ENCODE measurements around the gene C9orf50.
A peak's percentile ranks its signal among the peaks of the same experiment; 100 is the strongest.

C9orf50 gene

DNA sequence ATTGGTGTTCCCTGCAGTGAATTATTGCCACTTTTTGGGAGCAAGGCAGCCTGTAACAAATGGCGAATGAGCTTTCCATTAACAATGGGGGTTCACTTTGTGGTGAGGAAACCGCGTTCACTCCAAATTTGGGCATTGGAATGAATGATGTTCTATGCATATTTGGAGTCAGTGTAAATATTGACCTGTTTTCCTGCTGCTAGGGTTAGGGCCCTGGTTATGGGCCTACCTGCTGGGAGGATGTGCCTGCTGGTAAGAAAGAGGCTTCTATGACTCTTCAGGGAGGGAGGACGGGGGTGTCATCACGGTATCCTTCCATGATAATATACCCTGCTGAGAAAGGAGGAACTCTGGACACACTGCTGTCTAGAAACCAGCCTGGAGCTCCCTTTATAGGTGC lies 29.0 kb downstream of the C9orf50 start:
- DNase-seq (ENCODE audit: low read depth) = no peak

DNA sequence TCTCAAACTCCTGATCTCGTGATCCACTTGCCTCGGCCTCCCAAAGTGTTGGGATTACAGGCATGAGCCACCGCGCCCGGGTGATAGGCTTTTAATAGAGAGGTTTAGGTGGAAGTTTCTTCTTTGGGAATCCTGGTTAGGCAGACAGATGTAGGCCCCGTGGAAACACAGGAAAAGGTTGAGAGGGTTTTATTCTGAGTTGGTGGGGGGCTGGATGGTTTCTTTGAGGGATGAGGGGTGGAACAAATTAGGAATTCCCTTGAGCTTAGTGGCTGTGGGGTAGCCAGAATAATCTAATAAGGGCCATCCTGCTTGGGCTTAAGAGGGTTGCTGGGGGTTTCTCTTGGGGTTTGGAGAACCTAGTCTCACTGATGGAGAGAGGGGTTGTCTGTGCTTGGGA lies 30.4 kb downstream of the C9orf50 start:
- DNase-seq (ENCODE audit: low read depth) = no peak

DNA sequence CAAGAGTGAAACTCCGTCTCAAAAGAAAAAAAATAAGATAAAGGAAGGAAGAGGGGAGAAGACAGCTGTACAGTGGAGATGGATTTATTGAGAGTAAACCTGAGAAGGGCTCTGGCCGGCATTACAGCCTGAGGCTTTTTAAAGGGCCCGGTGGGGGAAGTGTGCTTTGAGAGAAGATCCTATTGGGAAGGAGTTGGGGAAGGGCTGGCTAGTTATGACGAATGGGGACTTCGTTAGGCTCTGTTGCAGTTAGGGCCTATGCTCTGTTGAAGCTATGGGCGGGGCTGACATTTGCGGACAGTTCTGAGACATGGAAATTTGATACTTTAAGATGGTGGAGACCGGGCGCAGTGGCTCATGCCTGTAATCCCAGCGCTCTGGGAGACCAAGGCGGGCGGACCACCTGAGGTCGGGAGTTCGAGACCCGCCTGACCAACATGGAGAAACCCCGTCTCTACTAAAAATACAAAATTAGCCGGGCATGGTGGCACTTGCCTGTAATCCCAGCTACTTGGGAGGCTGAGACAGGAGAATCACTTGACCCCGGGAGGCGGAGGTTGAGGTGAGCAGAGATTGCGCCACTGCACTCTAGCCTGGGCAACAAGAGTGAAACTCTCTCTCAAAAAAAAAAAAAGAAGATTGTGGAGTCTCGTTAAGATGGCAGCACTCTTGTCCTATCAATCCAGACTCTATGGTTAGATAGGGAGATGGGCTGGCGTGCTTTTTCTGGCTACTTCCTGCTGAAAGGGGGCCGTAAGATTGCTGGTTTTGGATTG lies 33.2 kb downstream of the C9orf50 start:
- DNase-seq (ENCODE audit: low read depth) = no peak

DNA sequence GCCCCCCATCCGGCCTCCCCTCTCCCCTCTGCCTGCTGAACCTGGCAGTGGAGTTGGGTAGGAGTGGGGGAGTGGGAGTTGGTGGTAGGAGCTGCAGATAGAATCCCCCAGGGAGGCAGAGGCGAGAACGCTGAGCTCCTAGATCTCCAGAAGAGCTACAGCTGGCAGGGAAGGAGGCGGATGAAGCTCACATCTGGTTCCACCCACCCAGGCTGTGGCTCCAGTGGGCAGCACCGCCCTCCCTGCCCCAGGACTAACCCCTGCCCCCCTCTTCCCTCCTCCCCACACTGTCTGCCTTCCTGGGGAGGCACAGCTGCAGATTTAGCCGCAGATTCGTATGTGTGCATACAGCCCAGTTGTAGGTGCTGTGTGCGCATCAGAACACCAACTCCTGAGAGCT lies 34.2 kb downstream of the C9orf50 start:
- DNase-seq (ENCODE audit: low read depth) = no peak

DNA sequence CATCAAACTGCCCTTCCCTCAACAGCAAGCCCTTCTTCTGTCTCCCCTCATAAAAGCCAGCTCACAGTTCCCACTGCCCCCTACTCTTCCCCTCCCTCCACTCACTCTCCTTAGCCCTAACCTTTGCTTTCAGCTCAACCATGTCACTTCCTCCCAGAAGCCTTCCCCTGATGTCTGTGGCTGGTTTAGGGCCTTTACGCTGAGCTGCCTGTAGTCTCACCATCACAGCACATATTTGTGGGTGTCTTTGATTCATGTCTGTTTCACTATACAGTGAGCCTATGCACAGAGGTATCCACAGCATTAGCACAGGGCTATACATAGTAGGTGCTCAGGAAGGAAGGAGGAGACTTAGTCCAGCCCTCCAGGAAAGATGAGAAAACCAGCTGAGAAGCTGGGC lies 34.7 kb downstream of the C9orf50 start:
- no peak for DNase-seq (ENCODE audit: low read depth)

DNA sequence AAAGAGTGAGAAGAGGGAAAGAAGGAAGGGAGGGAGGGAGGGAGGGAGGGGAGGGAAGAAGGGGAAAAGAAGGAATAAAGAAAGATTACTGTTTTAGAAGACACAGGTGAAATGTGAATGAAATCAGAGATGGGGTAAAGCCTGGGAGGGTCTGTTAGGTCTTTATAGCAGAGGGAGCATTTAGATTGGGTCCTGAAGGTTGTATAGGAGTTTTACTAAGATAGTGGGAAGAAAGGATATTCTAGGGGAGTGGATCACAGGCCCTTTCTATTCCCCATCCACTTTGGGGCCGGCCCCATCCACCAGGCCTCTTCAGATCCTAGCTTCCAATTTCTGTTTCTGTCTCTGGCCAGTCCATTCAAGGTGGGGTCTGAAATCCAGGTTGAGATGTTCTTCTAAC lies 35.5 kb downstream of the C9orf50 start:
- no peak for DNase-seq (ENCODE audit: low read depth)

DNA sequence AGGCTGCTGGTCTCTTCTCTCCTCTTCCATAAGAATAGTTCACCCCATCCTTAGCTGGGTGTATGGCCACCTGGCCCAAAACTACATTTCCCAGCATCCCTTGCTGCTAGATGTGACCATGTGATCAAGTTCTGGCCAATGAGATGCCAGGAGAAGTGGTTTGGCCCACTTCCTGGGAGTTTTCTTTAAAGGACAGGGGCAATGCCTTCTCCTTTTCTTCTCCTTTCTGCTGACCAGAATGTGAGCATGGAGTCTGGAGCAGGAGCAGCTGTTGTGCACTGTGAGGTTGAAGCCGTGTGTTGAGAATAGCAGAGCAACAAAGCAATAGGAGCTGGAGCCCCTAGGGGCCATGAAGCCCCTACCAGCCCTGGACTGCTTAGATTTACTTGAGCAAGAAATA lies 36.8 kb downstream of the C9orf50 start:
- peak; percentile 30 for DNase-seq (ENCODE audit: low read depth)

DNA sequence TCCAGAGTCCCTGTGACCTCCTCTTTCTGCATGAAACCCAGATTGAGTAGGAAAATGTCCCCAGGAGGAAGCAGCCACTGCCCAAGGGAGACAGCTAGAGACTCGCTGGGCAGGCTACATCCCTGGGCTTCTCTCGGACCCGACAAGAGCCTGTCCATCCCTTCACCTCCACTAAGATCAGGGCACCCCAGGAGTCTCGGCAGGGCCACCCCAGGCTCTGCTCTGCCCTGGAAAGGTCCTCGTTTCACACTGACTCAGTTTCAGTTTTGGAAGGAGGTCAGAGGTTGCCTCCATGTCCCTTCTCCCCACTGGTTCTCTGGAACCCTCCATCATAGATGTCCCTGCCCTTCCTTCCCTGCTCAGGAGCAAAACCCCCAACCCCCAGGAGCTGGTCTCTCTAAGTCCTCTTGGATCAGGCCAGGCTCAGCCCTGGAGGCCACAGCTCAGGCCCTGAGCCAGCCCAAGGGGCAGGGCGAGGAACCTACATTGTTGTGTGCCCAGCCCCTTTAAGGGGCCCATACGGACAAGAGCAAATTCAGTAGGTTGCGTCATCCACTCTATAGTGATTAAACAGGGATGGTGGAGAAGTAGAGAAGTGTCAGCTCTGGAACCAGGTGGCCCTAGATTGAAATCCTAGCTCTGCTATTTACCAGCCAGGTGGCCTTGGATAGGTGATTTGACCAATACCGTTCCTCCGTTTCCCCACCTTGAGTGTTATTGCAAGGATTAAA lies 37.4 kb downstream of the C9orf50 start:
- no peak for DNase-seq (ENCODE audit: low read depth)

DNA sequence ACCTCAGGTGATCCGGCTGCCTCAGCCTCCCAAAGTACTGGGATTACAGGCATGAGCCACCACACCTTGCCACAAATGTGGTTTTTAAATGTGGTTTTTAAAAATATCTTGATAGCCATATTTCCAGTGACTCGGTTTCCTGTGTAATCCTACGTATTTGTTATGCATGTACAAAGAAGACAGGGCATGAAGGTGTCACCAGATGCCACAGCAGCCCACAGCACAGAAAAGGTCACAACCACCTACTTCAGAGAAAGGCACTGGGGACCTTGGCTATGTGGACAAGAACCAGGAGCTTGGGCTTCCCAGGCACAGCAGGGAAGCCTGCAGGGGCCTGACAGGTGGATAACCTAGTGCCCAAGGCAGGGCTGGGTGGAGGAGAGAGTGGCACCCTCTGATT lies 38.0 kb downstream of the C9orf50 start:
- no peak for DNase-seq (ENCODE audit: low read depth)

DNA sequence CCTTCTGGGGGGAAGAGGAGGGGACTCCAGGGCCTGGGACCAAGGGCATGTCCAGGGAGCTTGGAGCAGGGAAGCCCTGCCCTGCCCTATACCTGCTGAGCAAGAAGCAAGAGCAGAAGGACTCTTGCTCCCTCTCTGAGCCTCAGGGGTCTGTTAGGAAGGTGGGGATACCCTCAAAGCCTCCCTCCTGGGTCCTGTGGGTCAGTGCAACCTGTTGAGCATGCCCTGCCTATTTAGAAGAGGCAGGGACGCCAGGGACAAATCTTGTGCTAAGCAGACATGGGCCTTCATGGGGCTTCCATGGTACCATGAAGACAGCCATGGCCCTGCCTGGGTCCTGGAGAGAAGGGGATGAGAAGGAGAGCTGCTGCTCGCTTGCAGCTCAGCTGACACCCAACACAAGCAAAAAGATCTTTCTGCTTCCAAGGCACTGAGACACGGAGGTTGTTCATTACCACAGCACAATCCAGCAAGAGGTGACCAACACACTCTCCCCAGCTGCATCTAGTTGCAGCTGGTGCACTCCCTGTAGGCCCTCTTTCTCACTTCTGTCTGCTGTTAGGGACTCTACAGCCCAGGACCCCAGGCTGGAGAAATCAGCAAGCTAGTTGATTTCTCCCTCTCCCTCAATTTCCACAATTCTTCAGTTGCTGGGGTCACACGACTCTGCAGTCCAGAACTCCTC lies 39.3 kb downstream of the C9orf50 start:
- DNase-seq (ENCODE audit: low read depth) = no peak

DNA sequence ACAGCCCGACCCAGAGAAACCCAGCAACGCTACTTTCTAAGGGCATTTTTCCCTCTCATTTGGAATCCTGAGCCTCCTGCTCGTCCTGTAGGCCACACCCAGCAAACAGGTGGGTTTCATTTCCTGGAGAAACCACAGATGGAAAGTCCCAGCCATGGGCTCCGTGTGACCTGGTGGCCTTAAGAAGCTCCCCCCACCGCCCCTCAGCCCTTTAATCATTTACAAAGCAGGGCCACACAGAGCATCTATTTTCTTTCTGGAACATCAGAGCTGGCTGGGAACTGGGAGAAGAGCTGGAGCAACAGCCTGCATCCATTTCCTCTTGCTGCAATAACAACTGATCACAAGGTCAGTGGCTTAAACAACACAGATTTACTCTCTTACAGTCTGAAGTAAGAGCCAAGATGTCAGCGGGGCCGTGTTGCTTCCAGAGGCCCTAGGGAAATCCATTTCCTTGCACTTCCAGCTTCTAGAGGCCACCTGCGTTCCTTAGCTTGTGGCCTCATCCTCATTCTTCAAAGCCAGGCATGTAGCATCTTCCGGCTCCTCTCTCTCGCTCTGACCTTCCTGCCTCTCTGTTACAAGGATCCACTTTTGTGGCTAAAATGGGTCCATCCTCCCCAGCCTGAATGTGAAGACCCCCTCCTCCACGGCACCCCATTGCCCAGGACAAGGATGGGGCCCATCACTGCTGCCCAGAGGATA lies 40.5 kb downstream of the C9orf50 start:
- no peak for DNase-seq (ENCODE audit: low read depth)

DNA sequence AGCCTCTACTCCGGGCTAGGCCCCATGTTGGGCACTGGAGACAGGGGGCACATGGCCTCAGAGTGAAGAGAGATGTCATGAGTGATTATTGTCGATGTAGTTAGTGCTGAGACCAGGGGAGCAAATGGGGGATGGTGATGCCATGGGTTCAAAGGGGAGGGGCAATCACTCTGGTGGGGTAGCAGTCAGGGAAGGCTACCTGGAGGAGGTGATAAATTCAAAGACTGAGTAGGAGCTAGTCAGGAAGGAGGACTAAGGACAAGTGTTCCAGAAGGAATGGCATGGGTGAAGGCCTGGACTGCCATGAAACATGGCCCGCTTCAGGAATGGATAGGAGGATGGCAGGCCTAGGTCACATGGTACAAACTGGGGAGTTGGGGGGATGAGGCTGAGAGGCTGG lies 41.6 kb downstream of the C9orf50 start:
- DNase-seq (ENCODE audit: low read depth) = no peak

DNA sequence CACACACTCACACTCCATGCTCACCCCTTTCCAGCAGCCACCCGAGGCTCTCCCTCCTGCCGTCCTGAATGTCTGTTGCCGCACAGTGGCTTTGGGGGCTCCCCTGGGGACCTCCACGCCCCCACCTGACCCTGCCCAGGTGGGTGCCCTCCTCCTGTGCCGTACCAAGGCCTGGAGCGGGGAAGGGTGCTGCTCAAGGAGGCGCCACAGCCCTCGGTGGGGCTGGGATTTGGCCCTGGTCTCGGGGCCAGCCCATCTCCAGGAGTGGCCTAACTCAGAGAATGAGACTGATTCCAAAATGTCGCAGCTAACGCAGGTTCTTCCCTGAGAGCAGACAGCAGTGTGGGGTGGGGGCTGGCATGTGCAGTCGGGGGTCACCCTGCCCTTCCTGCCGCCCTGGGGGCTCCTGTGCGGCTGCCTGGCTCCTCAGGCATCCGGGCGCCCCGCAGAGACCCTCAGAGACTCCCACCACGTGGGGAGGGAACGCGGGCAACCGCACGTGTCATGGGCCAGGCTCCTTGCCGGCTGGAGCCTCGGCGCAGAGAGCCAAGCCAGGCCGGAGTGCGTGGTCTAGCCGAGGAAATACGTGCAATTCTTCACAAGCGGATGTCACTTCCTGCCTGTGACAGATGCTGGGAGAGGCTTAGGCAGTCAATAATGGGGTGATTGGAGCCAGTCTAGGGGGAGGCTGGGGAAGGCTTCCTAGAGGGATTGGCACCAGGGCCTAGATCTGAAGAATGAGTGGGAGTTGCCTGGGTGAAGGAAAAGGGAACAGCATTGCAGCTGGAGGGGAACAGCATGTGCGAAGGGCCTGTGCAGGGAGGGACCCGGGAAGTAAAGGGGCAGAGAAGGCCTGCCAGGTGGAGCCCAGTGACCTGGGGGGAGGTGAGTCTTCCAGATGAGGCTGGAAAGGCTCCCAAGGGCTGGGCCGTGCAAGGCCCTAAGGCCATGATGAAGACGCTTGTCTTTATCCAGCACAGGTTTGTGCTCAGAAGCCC lies 44.1 kb downstream of the C9orf50 start:
- no peak for DNase-seq (ENCODE audit: low read depth)

DNA sequence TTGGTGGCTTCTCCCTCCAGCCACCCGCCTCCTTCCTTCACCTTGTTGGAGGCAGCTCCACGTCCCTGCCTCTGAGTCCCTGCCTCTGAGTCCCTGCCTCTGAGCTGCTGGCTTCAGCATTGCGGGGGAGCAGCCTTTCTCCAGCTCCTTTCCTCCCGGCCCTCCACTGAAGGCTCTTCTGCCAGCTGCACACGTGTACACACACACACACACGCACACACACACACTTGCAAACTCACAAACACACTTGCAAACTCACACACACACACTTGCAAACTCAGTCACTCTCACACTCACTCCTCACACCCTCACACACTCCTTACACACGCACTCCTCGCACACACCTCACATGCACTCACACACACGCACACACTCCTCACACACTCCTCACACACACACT lies 45.1 kb downstream of the C9orf50 start:
- no peak for DNase-seq (ENCODE audit: low read depth)

DNA sequence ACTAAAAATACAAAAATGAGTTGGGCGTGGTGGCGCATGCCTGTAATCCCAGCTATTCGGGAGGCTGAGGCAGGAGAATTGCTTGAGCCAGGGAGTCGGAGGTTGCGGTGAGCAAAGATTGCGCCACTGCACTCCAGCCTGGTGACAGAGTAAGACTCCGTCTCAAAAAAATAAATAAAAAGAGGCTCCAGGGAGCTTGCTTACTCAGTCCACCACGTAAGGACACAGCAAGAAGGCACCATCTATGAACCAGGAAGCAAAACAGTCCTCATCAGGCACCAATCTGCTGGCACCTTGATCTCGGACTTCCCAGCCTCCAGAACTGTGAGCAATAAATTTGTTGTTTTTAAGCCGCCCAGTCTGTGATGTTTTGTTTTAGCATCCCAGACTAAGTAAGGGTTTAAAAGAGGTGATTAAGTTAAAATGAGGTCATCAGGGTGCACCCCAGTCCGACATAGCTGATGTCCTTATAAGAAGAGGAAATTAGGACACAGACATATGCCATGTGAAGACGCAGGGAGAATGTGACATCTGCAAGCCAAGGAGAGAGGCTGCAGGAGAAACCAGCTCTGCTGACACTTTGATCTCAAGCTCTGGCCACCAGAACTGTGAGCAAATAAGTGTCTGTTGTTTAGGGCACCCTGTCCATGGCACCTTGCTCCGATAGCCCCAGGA lies 45.9 kb downstream of the C9orf50 start:
- DNase-seq (ENCODE audit: low read depth) = no peak

DNA sequence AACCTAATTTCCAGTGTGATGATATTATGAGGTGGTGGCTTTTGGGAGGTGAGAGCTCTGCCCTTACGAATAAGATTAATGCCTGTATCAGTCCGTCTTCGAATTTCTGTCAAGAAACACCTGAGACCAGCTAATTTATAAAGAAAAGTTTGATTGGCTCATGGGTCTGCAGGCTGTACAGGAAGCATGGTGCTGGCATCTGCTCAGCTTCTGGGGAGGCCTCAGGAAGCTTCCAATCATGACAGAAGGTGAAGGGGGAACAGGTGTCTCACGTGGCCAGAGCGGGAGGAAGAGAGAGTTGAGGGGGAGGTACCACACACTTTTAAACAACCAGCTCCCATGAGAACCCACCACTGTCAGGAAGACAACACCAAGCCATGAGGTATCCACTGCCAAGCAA lies 46.9 kb downstream of the C9orf50 start:
- DNase-seq (ENCODE audit: low read depth) = no peak

DNA sequence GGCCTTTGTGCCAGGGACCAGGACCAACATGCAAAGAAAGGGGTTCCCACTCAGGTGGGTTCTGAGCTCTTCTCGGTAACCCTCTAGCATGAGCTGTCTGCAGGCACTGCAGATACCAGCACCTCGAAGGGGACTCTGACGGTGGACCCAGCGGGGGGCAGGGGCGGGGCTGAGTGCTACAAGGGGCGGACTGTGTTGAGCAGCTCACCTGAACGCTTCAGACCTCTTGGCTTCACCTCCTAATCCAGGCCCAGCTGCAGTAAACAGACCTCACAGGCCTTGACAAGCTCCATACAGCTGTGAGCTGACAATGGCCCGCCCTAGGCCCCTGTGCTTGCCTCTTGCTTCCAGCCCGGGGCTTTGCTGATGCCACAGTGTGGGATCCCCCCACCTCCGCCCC lies 48.4 kb downstream of the C9orf50 start:
- DNase-seq (ENCODE audit: low read depth) = no peak

DNA sequence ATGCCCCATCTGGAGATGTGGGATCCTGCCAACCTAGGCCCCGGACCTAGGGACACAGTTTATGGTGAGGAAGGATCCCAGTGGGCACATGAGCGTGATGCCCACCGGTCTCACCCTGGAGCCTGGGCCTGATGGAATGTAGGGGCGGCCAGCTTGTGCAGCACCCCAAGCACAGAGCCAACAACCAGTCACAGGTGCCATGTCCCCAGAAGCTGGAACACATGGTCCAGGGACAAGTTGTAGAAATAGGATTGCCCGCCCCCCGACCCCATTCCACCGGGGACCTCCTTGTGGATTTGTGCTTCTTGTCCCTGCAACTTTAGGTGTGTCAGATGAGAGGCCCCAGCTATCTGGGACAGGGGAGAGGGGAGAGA lies 48.9 kb downstream of the C9orf50 start:
- DNase-seq (ENCODE audit: low read depth) = no peak

DNA sequence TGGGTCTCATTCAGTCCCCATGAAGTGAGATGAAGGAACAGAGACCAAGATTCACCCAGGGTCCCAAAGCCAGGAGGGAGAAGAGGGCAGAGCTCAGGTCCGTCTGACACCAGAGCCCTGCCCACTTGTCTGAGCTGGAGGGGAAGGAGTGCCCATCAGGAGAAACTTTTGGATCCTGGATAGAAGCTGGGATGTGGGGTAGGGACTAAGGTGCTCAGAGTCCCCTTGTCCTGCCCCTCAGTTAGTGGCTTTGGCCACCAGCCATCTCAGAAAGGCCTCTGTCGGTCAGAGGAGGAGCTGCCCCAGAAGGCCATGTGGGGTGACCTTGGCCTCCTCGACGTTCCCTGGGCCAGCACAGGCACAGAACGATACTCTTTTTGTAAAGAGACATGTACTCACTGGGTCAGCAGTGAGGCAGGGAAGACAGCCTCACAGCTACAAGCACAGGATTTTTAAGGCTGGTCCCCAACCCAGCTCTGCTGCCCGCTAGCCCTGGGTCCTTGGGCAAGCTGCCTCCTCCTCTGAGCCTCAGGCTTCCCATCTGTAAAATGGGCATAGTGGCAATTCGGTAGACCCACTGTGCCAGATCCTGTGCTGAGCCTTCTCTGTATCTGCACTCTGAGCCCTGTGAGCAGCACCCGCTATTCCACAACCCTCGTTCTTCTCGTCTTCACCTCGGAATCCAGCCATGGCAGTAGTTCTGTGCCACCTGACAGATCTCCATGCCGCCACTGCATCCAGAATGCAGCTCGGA lies 49.4 kb downstream of the C9orf50 start:
- no peak for DNase-seq (ENCODE audit: low read depth)

All from activated T-cell treated with anti-CD3 and anti-CD28 coated beads for 1 hour (primary cell).